GM23248 (cell line): ENCODE measurements around the gene NCSTN. TPM values are rescaled to one million over a fixed set of nuclear protein-coding genes. Genes with fewer than 3 reads are reported as not detected.
A peak's percentile ranks its signal among the peaks of the same experiment; 100 is the strongest.

Source experiments
- DNase-seq: peaks from one replicate; pipeline ENCODE4 v3.0.0-alpha.2; 2015
- H2AFZ ChIP-seq: fragments of 200-600 bp; sonication (generic); 2 replicates; pipeline ENCODE4 v1.6.1; 2016; ENCODE audit warnings: antibody characterized with exemption
- H3F3A ChIP-seq: fragments of 200-600 bp; sonication (generic); 2 replicates; pipeline ENCODE4 v1.6.1; 2016; ENCODE audit warnings: mild to moderate bottlenecking, antibody characterized with exemption, mixed run types; ENCODE audit not compliant: insufficient read depth
- H3K27ac ChIP-seq: fragments of 200-600 bp; sonication (generic); 2 replicates; pipeline ENCODE4 v1.5.1; 2016; ENCODE audit warnings: mild to moderate bottlenecking
- H3K27me3 ChIP-seq: fragments of 200-600 bp; sonication (generic); replicated peaks from 2 replicates; pipeline ENCODE4 v1.6.1; 2016; ENCODE audit warnings: mild to moderate bottlenecking; ENCODE audit not compliant: insufficient read depth
- H3K36me3 ChIP-seq: fragments of 200-600 bp; sonication (generic); 2 replicates; pipeline ENCODE4 v1.6.1; 2016; ENCODE audit warnings: low read depth, mild to moderate bottlenecking
- H3K4me1 ChIP-seq: fragments of 200-600 bp; sonication (generic); 2 replicates; pipeline ENCODE4 v1.6.1; 2016; ENCODE audit warnings: mild to moderate bottlenecking; ENCODE audit not compliant: insufficient read depth
- H3K4me2 ChIP-seq: fragments of 200-600 bp; sonication (generic); one replicate; pipeline ENCODE4 v1.6.1; 2016; ENCODE audit warnings: mild to moderate bottlenecking; ENCODE audit not compliant: unreplicated experiment
- H3K4me3 ChIP-seq: fragments of 200-600 bp; sonication (generic); 2 replicates; pipeline ENCODE4 v1.5.1; 2016; ENCODE audit warnings: mild to moderate bottlenecking
- H3K79me2 ChIP-seq: fragments of 200-600 bp; sonication (generic); 2 replicates; pipeline ENCODE4 v1.6.1; 2016; ENCODE audit warnings: mild to moderate bottlenecking; ENCODE audit not compliant: insufficient read depth
- H3K9ac ChIP-seq: fragments of 200-600 bp; sonication (generic); 2 replicates; pipeline ENCODE4 v1.6.1; 2016; ENCODE audit warnings: mild to moderate bottlenecking
- H3K9me2 ChIP-seq: fragments of 200-600 bp; sonication (generic); 2 replicates; pipeline ENCODE4 v1.6.1; 2016; ENCODE audit warnings: mixed run types, mild to moderate bottlenecking, moderate library complexity; ENCODE audit not compliant: insufficient read depth
- H3K9me3 ChIP-seq: fragments of 200-600 bp; sonication (generic); one replicate; pipeline ENCODE4 v1.6.1; 2017; ENCODE audit warnings: low read depth
- H4K20me1 ChIP-seq: fragments of 200-600 bp; sonication (generic); 2 replicates; pipeline ENCODE4 v1.6.0; 2016; ENCODE audit not compliant: insufficient read depth
- EZH2 ChIP-seq: fragments of 200-600 bp; sonication (generic); IDR thresholded peaks from 2 replicates; pipeline ENCODE4 v1.6.1; 2018; ENCODE audit warnings: antibody characterized with exemption, mild to moderate bottlenecking; ENCODE audit not compliant: insufficient read depth, poor library complexity, severe bottlenecking
- EZH2phosphoT487 ChIP-seq: fragments of 200-600 bp; sonication (generic); IDR thresholded peaks from 2 replicates; pipeline ENCODE4 v1.6.1; 2018; ENCODE audit warnings: antibody characterized with exemption, moderate library complexity, mild to moderate bottlenecking, low read depth; ENCODE audit not compliant: insufficient read depth
- WGBS, 2 experiments: methylation state at CpG; one replicate each; pipeline ENCODE4 v1.1.6; 2015 to 2017; ENCODE audit warnings: low lambda C conversion rate in 2 of 2, low coverage in 1 of 2; ENCODE audit errors: missing lambda C conversion rate in 2 of 2; 5-methylcytosine and 5-hydroxymethylcytosine counted together
- in situ Hi-C: fragments of 300-500 bp; cut with MboI; formaldehyde crosslinking; loops from 2 replicates; pipeline ENCODE4 v1.15.0; 2020
- polyA plus RNA-seq: library from polyadenylated mRNA; unstranded; fragments of >200 nt; fragmentation: Nextera tagmentation; extraction: Ambion mirVana; gene quantifications from 2 replicates; pipeline ENCODE4 v1.2.1, GENCODE V29; 2016
- total RNA-seq: library from RNA; depleted of rRNA; stranded (reverse); fragments of >200 nt; shearing (Covaris generic); gene quantifications from 2 replicates; pipeline ENCODE4 v1.2.3, GENCODE V29; 2014; rRNA removed

NCSTN gene
- total RNA-seq (104 and 110 TPM in 2 replicates), polyA plus RNA-seq (138 and 147 TPM in 2 replicates)

DNA sequence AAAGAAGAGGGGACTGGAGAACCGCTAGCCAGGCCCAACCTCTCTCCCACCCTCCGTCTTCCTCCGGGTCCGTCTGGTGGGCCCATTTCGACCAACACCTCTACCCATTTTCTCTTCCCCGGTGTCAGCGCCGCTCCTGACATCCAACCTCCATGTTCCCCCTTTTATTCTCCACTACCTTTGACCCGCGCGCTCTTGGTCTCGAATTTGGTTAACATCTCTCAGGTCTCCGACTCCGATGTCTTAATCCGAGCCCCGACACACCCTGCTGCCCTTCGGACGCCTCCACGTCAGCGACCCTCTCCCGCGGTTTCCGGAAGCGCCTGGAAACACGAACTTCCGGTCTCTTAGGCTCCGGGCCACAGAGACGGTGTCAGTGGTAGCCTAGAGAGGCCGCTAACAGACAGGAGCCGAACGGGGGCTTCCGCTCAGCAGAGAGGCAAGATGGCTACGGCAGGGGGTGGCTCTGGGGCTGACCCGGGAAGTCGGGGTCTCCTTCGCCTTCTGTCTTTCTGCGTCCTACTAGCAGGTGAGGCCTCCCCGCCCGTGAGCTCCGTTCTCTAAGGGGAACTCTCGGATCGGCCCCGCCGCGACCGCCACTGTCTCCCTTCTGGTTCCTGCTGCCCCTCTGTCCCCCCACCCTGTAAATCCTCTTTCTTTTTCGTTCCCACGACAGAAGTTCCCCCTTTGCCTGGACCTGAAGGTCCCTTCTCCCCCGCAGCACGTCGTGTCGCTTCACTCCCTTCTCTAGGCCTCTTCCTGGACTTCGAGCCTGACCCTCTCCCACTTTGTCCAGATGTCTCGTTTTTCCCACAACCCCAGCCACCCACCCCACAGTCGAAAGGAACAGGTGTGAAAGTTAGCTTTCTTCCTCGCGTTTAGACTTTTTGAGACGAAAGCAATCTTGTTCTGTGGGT is at the start of gene NCSTN, which contains the start of gene COPA:
Gene NCSTN (plus strand): TSS at position 431 of the 917 bp plus-strand sequence. CDS start 14 bp downstream, at position 445.
Gene COPA (minus strand): TSS at position 298 of the 917 bp plus-strand sequence. CDS start 80 bp downstream, at position 218.
- peak within 1 kb of the TSS; percentile 90 for H3K27ac ChIP-seq
- WGBS, 2 experiments, result 0 to 2% methylated on average over 53 to 58 of the region's 58 CpGs
- TF ChIP-seq EZH2phosphoT487 (no peak), EZH2 (no peak)
- peaks cover 100% of the 10 kb centered on the region for H3K79me2 ChIP-seq
- no peaks in the 10 kb centered on the region for H3K9me2 ChIP-seq
- H3F3A ChIP-seq, result peaks cover 5% of the 10 kb centered on the region
- peaks cover 12% of the 10 kb centered on the region; the same call in 1 of the 2 replicates for H4K20me1 ChIP-seq
- peak within 1 kb of the TSS; percentile 98 for H3K4me3 ChIP-seq
- H3K36me3 ChIP-seq, result peaks cover 32% of the 10 kb centered on the region
- peak; percentile 99 for DNase-seq
- no peaks in the 10 kb centered on the region for H3K27me3 ChIP-seq
- peak within 1 kb of the TSS; percentile 99 for H3K4me2 ChIP-seq
- in situ Hi-C loops, result no loop called here
- no peaks in the 10 kb centered on the region for H3K9me3 ChIP-seq
- H2AFZ ChIP-seq, result peak within 1 kb of the TSS; percentile 94
- H3K9ac ChIP-seq, result peak within 1 kb of the TSS; percentile 99
- peaks cover 35% of the 10 kb centered on the region for H3K4me1 ChIP-seq

DNA sequence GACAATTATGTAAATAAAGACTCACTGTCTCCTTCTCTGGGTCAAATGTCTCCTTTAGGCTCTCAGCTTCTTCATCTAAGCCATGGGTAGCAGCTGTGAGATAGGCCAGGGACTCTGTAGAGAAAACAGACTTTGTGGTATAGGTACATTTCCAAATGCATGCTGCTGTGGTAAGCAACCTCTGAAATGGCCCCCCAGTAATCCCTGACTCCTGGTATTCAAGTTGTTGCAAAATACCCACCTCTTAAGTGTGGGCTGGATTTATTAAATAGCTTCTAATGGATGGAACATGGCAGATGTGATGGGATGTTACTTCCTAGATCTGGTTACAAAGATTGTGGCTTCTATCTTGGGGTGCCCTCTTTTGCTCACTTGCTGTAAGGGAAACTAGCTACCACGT is 47.1 kb upstream of the NCSTN start:
- peaks cover 76% of the 10 kb centered on the region for H3K79me2 ChIP-seq
- no peak overlapping the region for H3K4me2 ChIP-seq
- in situ Hi-C loops, result no loop called here
- H3K9ac ChIP-seq, result no peak overlapping the region
- no peaks in the 10 kb centered on the region for H3K9me3 ChIP-seq
- DNase-seq, result no peak
- no peaks in the 10 kb centered on the region for H3K4me1 ChIP-seq
- H3K9me2 ChIP-seq, result no peaks in the 10 kb centered on the region
- 100% methylated on average over 1 of the region's 1 CpG for WGBS, 2 experiments
- peaks cover 85% of the 10 kb centered on the region for H3F3A ChIP-seq
- no peaks in the 10 kb centered on the region for H3K27me3 ChIP-seq
- no peak for TF ChIP-seq EZH2
- peaks cover 94% of the 10 kb centered on the region for H3K36me3 ChIP-seq
- no peak overlapping the region for H3K27ac ChIP-seq
- H4K20me1 ChIP-seq, result no peaks in the 10 kb centered on the region
- H2AFZ ChIP-seq, result no peak overlapping the region
- no peak overlapping the region for H3K4me3 ChIP-seq

DNA sequence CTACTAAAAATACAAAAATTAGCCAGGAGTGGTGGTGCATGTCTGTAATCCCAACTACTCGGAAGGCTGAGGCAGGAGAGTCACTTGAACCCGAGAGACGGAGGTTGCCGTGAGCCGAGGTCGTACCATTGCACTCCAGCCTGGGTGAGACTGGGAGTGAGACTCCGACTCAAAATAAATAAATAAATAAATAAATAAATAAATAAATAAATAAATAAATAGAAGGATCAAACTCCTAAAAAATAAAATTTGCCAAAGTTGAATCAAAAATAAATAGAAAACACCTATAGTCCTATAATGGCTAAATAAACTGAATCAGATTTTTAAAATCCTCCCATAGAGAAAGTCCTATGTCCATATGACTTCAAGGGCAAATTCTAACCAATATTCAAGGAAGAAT is 43.0 kb upstream of the NCSTN start:
- in situ Hi-C loops, result no loop called here
- Histone ChIP-seq H3K9ac (no peak overlapping the region), H3K4me1 (no peaks in the 10 kb centered on the region), H3K27me3 (no peaks in the 10 kb centered on the region), H3K9me3 (no peaks in the 10 kb centered on the region), H2AFZ (no peak overlapping the region), H3K79me2 (peaks cover 95% of the 10 kb centered on the region), H3K4me2 (no peak overlapping the region), H3F3A (peaks cover 54% of the 10 kb centered on the region), H3K4me3 (no peak overlapping the region), H3K36me3 (peaks cover 82% of the 10 kb centered on the region), H3K9me2 (no peaks in the 10 kb centered on the region), H3K27ac (no peak overlapping the region), H4K20me1 (no peaks in the 10 kb centered on the region)
- WGBS, 2 experiments, result 83 to 84% methylated on average over 7 of the region's 7 CpGs
- no peak for TF ChIP-seq EZH2
- no peak for DNase-seq

DNA sequence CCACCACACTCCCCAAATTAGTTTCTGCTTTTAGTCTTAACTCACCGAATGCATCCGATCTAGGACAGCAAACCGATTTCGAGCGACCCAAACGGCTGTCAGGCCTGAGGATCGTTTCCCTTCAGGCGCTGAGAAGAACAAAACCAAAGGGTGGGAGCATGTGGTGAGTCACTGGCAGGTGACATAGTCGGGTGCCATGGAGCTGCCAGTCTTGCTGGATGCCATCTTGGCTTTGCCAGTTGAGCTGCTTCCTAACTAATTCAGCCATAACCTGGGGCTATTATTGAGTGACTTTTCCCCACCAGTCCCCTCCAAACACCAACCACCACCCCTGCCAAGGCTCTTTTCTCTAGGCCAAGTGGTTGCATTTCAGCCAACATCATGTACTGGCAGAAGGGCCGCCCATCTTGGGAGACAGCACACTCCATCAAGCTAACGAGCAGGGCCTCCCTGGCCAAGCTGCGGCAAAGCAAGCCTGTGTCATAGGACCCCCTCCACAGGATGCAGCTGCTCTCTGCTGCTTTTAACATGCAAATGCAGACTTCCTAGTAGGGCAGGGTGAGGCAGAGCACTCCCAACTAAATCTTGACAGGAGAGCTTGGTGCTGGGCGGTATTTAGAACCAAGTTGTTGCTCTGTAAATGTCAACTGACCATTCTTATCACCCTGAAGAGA is 35.9 kb upstream of the NCSTN start:
- Histone ChIP-seq H3K27me3 (no peaks in the 10 kb centered on the region), H3K4me2 (no peak overlapping the region), H3K36me3 (peaks cover 88% of the 10 kb centered on the region), H3K9me2 (no peaks in the 10 kb centered on the region), H3F3A (peaks cover 48% of the 10 kb centered on the region), H3K79me2 (peaks cover 83% of the 10 kb centered on the region), H3K9me3 (no peaks in the 10 kb centered on the region), H2AFZ (no peak overlapping the region), H3K4me1 (peaks cover 20% of the 10 kb centered on the region), H3K27ac (no peak overlapping the region), H4K20me1 (no peaks in the 10 kb centered on the region), H3K4me3 (no peak overlapping the region), H3K9ac (no peak overlapping the region)
- TF ChIP-seq EZH2 (no peak), EZH2phosphoT487 (no peak)
- in situ Hi-C loops, result no loop called here
- 84 to 87% methylated on average over 13 of the region's 13 CpGs for WGBS, 2 experiments
- no peak for DNase-seq
